G401.6 (cell line): ENCODE measurements around the gene CASR.
"Not testable (repeated sequence)": the region's sequence is repeated elsewhere in the genome, so short reads cannot be mapped to it uniquely, and the experiment has no call there.

Experiments
- FAIRE-seq: peaks from 2 replicates; lab custom pipeline; 2012; peaks lifted over from hg19 to GRCh38; lab: Jason Lieb, UNC

Gene CASR

GRCh38 chr3:122183521-122183892 is at the start of gene CASR:
Gene CASR (plus strand): TSS chr3:122183668. CDS start chr3:122254190, 70,522 bp downstream.
- no peak for FAIRE-seq

GRCh38 chr3:122146466-122146865 is 37.0 kb upstream of the CASR start:
- no peak for FAIRE-seq

- FAIRE-seq, result no peak
Observed at GRCh38 chr3:122148941-122149627, 34.4 kb upstream of the CASR start.

GRCh38 chr3:122151480-122151879 is 32.0 kb upstream of the CASR start:
- FAIRE-seq, result no peak

GRCh38 chr3:122164983-122165382 is 18.5 kb upstream of the CASR start:
- not testable (repeated sequence) for FAIRE-seq

- no peak for FAIRE-seq
Observed at GRCh38 chr3:122167630-122168029, 15.8 kb upstream of the CASR start.

GRCh38 chr3:122168044-122168443 is 15.4 kb upstream of the CASR start:
- FAIRE-seq, result no peak

- FAIRE-seq, result no peak
Observed at GRCh38 chr3:122169911-122170310, 13.6 kb upstream of the CASR start.

GRCh38 chr3:122171361-122171760 is 12.1 kb upstream of the CASR start:
- not testable (repeated sequence) for FAIRE-seq

- no peak for FAIRE-seq
Observed at GRCh38 chr3:122178711-122179110, 4.8 kb upstream of the CASR start.

- no peak for FAIRE-seq
Observed at GRCh38 chr3:122183893-122184590, 574 bp downstream of the CASR start.

GRCh38 chr3:122184591-122184929 is 1.1 kb downstream of the CASR start:
- no peak for FAIRE-seq

- FAIRE-seq, result no peak
Observed at GRCh38 chr3:122186372-122186771, 2.9 kb downstream of the CASR start.

- FAIRE-seq, result no peak
Observed at GRCh38 chr3:122188737-122189136, 5.3 kb downstream of the CASR start.

GRCh38 chr3:122189357-122189756 is 5.9 kb downstream of the CASR start:
- FAIRE-seq, result no peak

GRCh38 chr3:122190525-122190924 is 7.1 kb downstream of the CASR start:
- no peak for FAIRE-seq

- FAIRE-seq, result no peak
Observed at GRCh38 chr3:122198966-122199365, 15.5 kb downstream of the CASR start.

GRCh38 chr3:122199552-122199951 is 16.1 kb downstream of the CASR start:
- FAIRE-seq, result no peak

- FAIRE-seq, result no peak
Observed at GRCh38 chr3:122200661-122201060, 17.2 kb downstream of the CASR start.

GRCh38 chr3:122201476-122201875 is 18.0 kb downstream of the CASR start:
- FAIRE-seq, result not testable (repeated sequence)

- no peak for FAIRE-seq
Observed at GRCh38 chr3:122208579-122208978, 25.1 kb downstream of the CASR start.

- no peak for FAIRE-seq
Observed at GRCh38 chr3:122213650-122214049, 30.2 kb downstream of the CASR start.

- no peak for FAIRE-seq
Observed at GRCh38 chr3:122214711-122215110, 31.2 kb downstream of the CASR start.
